ENCODE results near the gene HCN3.
"Not testable (repeated sequence)": the region's sequence is repeated elsewhere in the genome, so short reads cannot be mapped to it uniquely, and the experiment has no call there.

Gene HCN3

DNA sequence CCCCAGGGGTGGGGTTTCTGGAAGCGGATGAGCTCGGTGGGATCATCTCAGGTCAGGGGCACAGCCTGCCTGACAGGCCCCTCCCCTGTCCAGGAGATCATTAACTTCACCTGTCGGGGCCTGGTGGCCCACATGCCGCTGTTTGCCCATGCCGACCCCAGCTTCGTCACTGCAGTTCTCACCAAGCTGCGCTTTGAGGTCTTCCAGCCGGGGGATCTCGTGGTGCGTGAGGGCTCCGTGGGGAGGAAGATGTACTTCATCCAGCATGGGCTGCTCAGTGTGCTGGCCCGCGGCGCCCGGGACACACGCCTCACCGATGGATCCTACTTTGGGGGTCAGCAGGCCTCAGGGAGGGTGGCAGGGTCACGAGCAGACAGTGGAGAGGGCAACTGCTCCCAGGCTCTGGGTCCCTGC, 8.4 kb downstream of the HCN3 start:
- DNase-seq = no peak

DNA sequence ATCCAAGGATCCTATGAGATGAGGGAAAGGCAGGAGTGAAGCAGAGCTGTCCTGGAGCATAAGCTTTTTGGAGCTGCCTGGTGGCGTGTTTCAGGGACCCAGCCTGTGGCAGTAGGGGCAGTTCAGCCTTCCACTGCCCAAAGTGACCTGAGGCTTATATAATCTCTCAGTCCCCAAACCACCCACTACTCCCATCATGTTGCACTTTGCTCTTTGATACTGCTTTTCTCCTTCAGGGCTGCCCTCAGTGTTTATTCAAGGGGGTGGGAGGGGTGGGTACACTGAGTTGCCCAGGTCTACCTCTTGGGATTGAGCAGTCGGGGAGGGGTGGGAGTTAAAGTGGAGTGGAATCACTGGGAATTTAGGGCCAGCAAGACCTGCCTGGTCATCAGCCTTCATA, 9.3 kb downstream of the HCN3 start:
- DNase-seq = no peak

DNA sequence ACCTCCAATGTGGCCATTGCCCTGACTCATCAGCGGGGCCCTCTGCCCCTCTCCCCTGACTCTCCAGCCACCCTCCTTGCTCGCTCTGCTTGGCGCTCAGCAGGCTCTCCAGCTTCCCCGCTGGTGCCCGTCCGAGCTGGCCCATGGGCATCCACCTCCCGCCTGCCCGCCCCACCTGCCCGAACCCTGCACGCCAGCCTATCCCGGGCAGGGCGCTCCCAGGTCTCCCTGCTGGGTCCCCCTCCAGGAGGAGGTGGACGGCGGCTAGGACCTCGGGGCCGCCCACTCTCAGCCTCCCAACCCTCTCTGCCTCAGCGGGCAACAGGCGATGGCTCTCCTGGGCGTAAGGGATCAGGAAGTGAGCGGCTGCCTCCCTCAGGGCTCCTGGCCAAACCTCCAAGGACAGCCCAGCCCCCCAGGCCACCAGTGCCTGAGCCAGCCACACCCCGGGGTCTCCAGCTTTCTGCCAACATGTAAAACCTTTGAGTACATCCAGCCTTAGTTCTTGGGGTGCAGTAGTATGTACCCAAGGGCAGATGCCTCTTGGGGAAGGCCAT, 10.8 kb downstream of the HCN3 start:
- no peak for DNase-seq

DNA sequence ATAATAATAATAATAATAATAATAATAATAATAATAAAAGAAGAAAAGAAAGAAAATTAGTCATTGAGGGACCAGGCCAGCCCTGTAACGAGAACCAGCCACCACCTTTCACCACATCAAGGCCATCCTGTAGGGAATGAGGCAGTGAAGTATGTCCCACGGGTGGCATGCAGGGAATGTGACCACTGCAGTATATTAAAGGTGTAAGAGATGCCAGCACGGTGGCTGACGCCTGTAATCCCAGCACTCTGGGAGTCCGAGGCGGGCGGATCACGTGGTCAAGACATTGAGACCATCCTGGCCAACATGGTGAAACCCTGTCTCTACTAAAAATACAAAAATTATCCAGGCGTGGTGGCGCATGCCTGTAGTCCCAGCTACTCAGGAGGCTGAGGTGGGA, 13.7 kb downstream of the HCN3 start:
- DNase-seq = not testable (repeated sequence)

DNA sequence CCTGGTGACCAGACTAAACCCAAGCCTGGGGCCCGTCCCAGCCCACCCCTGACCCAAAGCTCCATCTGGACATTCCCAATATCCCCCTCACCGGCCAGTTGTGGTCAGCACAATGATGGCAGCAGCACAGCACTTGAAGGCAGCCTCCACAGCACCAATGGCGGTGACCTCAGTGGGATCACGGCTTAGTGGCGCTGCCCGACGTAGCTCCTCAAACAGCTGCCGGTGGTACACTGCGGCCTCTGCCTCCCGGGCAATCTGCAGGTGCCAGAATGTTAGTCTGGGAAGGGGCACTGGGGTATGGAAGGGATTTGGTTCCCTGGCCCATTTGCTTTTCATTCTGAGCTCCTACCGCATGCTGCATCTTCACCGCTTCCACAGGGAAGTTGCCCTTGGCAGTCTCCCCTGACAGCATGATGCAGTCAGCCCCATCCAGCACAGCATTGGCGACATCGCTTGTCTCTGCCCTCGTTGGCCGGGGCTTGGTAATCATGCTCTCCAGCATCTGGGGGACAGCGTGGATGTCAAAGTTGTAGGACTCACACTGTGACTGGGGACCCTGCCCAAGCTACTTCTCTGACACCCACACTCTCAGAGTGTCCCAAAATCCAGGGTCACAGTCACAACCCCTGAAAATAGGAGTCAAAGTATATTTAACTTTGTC, 16.0 kb downstream of the HCN3 start:
- DNase-seq = no peak

DNA sequence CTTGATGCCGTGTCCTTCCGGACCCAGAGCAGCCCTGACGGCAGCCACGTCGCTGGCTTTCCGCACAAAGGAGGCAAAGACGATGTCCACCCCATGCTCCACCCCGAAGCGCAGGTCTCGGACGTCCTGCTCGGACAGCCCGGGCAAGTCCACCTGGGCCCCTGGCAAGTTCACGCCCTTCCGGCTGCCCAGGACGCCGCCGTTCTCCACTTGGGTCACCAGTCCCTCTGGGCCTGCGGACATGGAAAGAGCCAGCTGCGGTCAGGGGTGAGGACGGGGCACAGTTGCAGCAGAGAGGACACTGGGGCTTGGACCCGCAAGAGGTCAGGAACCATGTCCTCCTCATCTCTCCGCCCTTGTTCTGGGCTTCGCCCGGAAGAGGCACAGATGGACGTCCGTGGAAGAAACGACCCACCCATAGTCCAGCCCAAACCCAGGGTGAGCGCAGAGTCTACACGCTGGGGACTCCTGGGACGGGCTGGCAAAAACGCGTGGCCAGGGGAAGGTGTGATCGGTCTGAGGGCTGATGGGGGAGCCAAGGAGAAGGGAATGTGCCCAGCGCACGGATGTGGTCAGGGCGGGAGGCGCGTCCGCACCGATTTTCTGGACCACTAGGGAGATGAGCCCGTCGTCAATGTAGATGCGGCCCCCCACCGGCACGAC, 17.4 kb downstream of the HCN3 start:
- DNase-seq = no peak

DNA sequence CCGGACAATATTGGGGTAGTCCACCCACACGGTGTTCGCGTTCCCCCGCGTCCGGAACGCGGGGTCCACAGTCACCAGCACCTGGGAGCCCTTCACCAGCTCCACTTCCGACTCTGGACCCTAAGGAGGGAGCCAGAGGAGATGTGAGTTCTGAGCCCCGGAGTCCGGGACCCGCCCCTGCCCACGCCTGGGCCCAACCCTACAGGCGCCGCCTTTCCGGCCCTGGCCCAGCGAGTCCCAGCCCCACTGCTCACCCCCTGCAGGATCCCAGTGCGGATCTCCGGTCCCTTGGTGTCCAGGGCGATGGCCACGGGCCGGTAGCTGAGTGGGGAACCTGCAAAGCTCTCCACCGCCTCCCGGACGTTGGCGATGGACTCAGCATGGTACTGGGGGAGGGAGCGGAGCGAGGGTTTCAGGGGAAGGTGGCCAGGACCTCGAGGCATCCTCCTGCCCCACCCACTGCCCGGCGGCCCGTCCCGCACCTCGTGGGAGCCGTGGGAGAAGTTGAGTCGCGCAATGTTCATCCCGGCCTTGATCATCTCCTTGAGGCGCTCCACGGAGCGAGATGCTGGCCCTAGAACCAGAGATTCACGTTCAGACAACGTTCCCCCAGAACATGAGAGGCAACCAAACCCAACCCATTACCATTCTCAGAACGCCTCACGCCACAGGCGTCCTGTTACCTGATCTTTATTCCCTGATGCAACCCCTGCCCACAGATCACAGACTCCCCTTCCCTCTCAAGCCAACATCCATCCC, 18.1 kb downstream of the HCN3 start:
- no peak for DNase-seq

DNA sequence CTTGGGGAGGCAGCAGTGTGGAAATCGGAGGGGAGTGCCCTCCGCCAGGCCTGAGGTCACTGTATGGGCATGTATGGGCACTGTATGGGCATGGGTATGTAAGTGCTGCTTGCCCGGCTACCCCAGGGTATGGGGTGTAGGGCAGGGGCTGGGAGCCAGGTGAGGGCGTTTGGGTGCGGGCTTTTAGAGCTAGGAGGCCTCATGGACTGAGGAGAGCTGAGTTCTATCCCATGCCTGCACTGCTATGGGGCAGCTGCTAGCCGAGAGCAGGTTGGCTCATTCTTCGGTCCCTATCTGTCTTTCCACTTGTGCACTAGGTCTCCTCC, 18.6 kb downstream of the HCN3 start:
- DNase-seq = no peak

DNA sequence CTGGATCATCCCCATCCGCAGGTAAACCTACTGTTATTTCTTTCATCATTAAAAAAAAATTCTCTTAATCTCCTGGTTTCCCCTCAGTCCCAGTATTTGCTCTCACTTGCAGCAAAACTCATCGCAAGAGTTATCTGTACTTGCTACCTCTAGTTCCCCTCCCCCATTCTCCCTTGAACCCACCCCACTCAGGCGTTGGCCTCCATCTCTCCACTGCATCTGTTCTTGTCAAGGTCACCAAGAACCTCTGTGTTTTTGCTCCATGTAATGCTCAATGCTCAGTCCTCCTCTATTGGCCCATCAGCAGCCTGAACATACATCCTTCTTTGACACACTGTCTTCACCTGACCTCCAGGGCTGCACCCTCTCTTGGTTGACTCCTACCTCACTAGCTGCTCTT, 19.4 kb downstream of the HCN3 start:
- DNase-seq = no peak

DNA sequence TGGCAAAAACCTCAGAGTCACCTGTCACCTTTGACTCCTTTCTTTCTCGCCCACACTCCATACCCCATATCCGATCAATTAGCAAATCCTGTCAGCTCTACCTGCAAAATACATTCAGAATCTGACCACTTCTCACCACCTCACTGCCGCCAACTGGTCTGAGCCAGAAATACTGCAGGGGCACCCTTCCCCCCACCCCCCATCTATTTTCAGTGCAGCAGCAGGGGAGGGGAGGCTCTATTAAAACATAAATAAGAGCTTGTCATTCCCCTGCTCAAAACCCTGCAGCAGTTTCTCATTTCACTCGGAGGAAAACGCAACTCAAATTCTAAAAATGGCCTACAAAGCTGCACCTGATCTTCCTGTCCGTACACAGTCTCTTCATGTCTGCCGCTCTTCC, 20.1 kb downstream of the HCN3 start:
- DNase-seq = no peak

DNA sequence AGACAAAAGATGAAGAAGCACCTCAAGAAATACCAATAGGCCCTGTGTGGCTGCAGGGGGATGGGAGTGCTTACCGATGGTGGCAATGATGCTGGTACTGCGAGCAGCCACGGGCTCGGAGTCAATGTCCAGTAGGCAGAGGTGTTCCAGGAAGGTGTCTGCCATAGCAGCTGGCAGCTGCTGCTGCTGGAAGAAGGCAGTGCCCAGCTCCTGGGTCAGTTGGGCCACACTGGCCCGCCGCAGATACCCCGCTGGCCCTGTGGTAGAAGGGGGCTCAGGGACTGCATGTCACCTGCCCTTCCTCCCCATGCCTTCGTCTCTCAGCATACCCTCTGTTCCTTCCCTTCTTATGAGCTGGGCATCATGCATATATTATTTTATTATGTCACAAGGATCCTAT, 22.8 kb downstream of the HCN3 start:
- no peak for DNase-seq

DNA sequence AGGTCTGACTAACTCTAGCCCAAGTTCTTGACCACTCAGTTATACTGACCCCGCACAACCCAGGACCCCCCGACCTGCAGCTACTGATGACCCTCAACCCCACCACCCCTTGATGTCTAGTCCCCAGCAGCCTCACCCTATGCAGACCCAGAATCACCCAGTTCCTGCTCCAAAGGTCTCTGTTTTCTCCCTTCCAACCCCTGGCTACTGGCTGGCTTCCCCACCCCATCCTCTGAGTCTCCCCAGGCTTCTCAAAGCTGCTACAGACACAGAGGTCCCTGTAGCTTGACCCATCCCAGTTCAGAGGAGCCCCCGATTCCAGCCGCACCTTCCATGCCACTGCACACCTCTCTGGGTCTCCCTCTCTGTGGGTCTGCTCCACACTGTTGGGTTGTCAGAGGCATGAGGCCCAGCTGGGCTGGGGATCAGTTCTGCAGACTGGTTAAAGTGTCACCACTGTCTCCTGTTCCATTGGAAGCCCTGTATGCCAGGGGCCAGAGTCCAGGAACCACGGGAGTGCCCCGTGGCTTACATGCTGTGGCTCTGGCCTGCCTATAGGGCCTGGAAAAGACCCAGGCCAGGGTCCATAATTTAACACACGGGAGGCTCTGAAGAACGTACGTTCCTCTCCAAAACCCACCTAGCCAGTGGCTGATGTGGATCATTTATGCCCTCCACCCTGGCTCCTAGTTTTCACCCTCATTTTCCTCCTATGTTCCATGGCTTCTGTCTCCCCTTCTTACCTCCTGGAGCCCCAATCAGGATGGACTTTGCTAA, 23.5 kb downstream of the HCN3 start:
- DNase-seq = no peak

DNA sequence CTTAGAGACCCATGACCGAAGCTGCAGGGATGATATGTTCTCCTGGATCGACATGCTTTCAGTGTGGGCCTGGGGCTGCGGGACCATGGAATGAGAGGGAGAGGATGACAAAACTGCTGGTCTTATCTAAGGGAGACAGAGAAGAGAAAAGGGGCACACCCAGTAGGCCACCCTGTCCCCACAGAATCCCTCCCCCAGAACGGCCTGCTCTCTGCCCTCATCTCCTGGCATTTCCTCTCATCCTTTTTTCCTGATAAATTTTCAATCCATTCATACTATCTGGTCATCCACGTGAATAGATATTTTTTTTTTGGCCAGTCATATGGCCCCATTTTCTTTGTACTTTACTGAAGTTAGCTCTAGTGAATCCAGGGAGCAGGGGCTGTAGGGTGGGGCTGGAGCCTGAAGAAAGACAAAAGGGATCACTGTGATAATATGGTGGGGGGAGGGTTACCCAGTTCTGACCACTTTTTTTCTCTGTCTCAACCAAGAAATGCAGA, 24.1 kb downstream of the HCN3 start, which contains the start of gene PKLR:
Gene PKLR (minus strand): TSS at position 97 of the 500 bp plus-strand sequence. CDS start 43 bp downstream, at position 54.
- DNase-seq = no peak

DNA sequence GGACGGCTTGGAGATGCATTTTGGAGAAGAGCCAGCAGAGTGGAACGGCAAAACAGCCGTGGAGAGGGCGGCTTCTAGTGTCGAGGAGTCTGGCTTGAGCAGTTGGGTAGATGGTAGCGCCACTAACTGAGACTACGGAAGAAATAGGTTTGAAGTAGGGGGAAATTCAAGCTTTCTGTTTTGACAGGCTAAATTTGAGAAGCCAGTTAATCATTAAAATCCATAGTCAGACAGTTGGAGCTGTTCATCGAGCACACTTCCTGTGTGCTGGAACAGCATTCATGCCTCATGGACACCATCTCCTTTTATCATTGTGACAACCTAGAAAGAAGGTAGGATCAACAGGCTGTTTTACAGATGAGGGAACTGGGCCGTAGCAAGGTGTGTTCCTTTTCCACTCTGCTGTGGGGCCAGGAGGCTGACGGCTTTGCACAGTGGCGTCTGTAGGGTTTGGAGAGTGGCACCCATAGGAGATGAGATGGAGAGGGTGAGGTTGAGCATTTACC, 27.3 kb downstream of the HCN3 start:
- no peak for DNase-seq

DNA sequence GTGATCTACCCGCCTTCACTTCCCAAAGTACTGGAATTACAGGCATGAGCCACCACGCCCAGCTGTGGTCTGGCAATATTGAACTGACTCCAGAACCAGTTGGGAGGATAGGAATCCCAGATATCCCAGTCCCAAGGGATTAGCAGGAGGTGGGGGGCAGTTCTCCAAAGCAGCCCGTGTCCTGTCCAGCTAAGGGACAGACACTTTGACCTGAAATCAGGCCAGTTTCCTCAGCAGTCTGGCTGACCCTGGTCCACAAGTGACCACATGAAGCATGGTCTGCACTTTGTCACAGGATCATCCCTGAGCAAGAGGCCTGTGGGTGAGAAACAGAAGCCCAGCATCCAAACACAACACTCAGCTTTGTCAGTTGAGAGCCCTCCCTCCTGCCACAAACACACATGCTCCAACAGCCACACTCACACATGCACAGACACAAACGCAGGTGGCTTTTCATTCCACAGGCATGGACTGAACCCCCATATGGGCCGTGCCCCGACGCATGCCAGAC, 28.7 kb downstream of the HCN3 start:
- DNase-seq = no peak

DNA sequence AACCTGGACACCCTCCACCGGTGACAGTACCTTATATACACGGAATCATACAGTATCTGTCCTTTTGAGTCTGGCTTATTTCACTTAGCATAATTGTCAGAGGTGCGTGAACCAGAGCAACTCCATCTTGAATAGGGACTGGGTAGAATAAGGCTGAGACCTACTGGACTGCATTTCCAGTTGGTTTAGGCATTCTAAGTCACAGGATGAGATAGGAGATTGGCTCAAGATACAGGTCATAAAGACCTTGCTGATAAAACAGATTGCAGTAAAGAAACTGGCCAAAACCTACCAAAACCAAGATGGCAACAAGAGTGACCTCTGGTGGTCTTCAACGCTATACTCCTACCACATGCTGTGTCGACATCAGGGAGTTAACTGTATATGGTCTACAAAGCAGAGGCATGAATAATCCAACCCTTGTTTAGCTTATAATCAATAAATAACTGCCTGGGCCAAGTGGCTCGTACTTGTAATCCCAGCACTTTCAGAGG, 30.0 kb downstream of the HCN3 start:
- DNase-seq = no peak

DNA sequence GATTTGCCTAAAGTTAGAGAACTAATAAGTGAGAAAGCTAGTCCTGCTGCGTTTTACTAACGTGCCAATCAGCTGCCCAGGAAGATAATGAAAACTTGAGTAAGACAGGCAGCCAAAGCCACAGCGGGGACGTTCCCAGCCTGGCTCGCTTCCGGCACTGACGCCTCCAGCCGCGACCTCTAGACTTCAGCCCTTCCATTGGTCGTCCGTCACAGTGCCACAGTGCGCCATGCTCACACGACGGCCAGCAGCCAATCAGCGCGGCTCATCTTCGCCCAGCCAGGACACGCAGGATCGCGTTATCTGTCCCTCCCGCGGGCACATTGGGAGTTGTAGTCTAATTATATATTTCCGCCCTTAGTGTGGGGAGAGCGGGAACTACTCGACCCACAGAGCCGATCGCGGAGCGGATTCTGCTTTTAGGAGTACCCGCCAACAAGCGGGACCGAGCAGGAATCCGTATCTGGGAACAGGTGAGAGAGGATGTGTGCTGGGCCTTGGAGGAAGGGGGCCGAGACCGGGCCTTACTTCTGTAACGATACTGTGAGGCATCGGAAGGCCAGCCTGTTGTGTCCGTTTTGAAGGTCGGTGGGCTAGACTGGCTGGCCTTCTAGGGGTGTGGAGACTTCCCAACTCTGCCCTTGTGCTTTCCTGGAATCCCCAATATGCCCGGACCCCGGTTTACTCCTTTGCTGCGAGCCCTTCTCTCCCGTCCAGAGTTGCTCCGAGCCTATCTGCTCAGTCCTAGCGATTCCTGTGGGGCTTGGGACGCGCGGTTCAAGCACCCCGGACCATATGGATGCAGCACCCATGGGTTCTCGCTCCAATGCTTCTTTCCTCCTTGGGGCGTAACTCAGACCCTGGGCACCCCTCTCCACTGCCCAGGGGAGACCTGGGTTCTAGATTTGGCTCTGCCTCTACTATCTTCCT, 31.5 kb downstream of the HCN3 start, which contains the start of gene FDPS:
Gene FDPS (plus strand): TSS at position 374 of the 930 bp plus-strand sequence. CDS start 924 bp downstream, outside the sequence.
- DNase-seq = peak; percentile 93

DNA sequence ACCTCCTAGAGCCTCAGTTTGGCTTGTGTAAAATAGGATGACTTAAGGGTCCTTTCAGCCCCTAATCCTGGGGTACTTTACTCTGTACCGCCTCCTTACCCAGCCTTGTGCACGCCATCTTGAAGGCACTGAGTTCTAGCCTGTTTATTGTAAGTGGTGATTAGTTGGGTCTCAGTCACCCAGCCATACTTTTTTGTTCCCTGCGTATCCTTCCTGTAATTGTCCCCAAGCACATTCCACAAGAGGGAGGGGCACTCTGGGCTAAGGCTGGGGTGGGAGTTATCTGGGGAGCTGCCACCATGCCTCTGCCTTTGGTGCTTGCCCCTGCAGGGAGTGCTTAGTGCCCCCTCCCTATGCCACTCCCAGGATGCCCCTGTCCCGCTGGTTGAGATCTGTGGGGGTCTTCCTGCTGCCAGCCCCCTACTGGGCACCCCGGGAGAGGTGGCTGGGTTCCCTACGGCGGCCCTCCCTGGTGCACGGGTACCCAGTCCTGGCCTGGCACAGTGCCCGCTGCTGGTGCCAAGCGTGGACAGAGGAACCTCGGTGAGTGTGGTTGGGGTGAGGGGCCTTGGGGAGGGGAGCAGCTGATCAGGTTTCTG, 32.3 kb downstream of the HCN3 start:
- peak; percentile 5 for DNase-seq

DNA sequence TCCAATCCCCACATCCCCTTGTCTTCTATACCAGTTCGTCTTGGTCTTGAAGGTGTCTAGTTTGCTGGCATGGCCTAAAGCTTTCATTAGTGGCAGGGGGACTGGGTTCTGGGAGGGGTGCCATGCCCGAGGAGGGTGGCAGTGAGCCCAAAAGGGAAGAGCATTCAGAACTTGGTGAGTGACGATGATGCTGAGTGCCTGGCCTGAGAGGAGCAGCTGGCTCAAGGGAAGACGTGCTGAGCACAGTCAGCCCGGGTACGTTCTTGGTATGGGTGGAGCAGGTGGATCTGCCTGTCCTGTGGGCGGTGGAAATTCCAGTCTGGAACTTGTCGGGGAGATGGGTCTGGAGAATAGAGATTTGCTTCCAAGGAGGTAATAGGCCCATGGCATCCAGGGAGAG, 36.0 kb downstream of the HCN3 start:
- no peak for DNase-seq

DNA sequence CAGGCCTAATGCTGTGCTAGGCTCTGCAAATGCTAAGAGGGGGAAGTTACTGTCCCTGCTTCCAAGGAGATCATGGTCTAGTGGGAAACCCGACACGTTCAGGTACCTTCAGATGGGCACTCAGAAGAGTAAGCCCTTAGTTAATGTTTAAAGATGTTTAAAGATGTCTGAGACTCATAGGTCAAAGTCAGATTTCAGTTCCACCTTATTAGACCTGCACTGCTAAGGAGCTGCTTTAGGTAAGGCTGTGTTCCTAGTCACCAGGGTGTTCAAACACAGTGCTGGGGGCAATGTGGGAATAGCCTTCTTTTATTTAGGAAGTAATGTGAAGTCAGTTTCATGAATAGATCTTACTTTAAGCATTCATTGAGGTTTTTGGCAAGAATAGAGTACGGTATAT, 39.7 kb downstream of the HCN3 start:
- DNase-seq = no peak

All from effector CD8-positive, alpha-beta T cell (primary cell).